ENCODE measurements around the gene PDE8B. TPM values are rescaled to one million over a fixed set of nuclear protein-coding genes. Genes with fewer than 3 reads are reported as not detected.
A peak's percentile ranks its signal among the peaks of the same experiment; 100 is the strongest.

PDE8B gene
- total RNA-seq, 1 donor from 2014 or later: 0.18 TPM

DNA sequence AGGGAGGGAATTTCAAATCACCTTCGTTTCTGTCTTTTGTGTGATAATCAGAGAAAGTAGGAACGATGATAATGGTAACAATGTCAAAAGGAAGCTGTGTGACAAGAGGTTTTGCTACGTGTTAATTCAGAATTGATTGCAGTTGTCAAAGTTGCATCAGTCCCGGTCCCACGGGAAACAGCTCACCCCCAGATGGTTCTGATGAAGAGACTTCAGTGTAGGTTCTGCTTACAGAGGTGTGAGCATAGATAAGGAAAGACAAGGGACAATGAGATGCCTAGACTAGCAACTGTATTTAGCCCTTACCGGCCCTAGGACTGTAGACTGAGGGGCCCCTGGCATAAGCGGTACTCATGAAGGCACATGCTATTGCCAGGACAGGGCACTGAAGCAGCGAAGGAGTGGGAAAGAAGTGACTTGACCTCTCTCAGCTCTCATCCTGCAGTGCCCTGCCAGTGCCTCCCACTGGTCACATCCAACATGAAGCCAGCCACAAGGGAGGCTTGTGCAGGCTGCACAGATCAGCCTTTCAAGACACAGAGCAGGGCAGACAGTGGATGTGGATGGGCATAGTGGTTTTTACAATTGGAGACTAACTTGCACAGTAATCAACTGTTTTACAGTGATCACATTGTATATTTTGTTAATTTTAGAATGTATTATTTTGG, 21.1 kb downstream of the PDE8B start:
- Mint-ChIP-seq H3K4me3 (ENCODE audit: unreplicated experiment) (no peak overlapping the region), H3K27me3 (ENCODE audit: low read depth, unreplicated experiment) (peaks cover 2% of the 10 kb centered on the region), H3K27ac (ENCODE audit: unreplicated experiment) (no peak overlapping the region), H3K4me1 (ENCODE audit: low read depth, unreplicated experiment) (peaks cover 5% of the 10 kb centered on the region), H3K9me3 (ENCODE audit: unreplicated experiment) (peaks cover 8% of the 10 kb centered on the region), H3K36me3 (ENCODE audit: low read depth, unreplicated experiment) (no peaks in the 10 kb centered on the region)
- Histone ChIP-seq H3K27me3 (ENCODE audit: insufficient read depth, low read length) (peaks cover 15% of the 10 kb centered on the region), H4K20me1 (ENCODE audit: insufficient read depth, low read length) (no peaks in the 10 kb centered on the region), H3K4me2 (ENCODE audit: low read length) (no peak overlapping the region), H3K79me2 (ENCODE audit: insufficient read depth, low read length) (no peaks in the 10 kb centered on the region), H3K4me3 (ENCODE audit: insufficient read depth, low read depth, low read length) (no peak overlapping the region), H3K27ac (ENCODE audit: low read depth, low read length) (no peak overlapping the region), H3K9ac (ENCODE audit: low read length) (no peak overlapping the region), H2AFZ (ENCODE audit: low read depth, low read length) (no peak overlapping the region), H3K9me3 (ENCODE audit: insufficient read depth, low read depth, low read length) (no peaks in the 10 kb centered on the region), H3K4me1 (ENCODE audit: insufficient read depth, low read length) (no peaks in the 10 kb centered on the region), H3K36me3 (ENCODE audit: insufficient read depth, low read length) (no peaks in the 10 kb centered on the region)
- FAIRE-seq: no peak
- TF ChIP-seq EZH2 (IDR thresholded peaks at IDR 0.05; ENCODE audit: insufficient read depth, low read length) (no peak), CTCF (IDR thresholded peaks at IDR 0.05; ENCODE audit: insufficient read depth, low read depth, low read length) (no peak)
- DNase-seq (ENCODE audit: low read depth): no peak

DNA sequence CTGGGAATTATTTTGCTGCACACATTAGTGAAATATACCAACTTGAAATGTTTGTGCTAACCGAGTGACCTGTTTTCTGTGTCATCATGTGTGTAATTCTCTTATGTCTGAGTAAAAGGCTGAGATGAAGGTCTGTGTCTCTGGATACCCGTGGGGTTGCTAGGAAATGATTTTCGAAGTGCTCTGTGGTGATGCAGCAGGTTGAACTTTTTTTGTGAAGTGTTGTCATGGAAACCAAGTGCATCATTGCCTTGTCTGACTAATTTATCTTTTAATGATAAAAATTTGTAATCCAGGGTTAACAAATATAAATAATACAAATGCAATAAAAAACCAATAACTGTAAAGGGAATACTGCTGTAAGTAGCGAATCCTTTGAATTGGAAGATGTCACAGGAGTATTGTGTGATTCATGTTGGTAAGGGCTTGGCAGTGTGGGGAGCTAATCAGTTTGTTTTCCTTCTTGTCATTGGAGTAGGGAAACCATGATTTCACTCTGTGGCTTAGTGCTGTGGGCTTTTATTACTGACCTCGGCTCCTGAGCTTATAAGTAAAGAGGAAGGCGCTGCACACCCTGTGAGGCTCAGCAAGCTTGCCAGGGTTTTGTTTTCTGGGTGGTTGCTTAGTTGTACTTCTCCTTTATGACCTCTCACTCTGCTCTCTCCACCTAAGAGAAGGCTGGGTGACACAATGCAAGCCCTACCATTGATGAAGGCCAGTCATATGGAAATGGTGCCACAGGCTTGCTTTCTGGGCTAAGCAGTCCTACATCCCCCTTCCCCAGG, 22.3 kb downstream of the PDE8B start:
- H3K36me3 Mint-ChIP-seq (ENCODE audit: low read depth, unreplicated experiment): no peaks in the 10 kb centered on the region

More for the DNA sequence above, 22.3 kb downstream of the PDE8B start:
- H3K4me3 Mint-ChIP-seq (ENCODE audit: unreplicated experiment): no peak overlapping the region
- H3K9me3 ChIP-seq (ENCODE audit: insufficient read depth, low read depth, low read length): no peaks in the 10 kb centered on the region
- H3K9me3 Mint-ChIP-seq (ENCODE audit: unreplicated experiment): peaks cover 8% of the 10 kb centered on the region
- no peak overlapping the region for H3K9ac ChIP-seq (ENCODE audit: low read length)
- H3K27me3 ChIP-seq (ENCODE audit: insufficient read depth, low read length): peaks cover 11% of the 10 kb centered on the region
- H3K4me1 ChIP-seq (ENCODE audit: insufficient read depth, low read length): no peaks in the 10 kb centered on the region
- TF ChIP-seq EZH2 (IDR thresholded peaks at IDR 0.05; ENCODE audit: insufficient read depth, low read length) (no peak), CTCF (IDR thresholded peaks at IDR 0.05; ENCODE audit: insufficient read depth, low read depth, low read length) (no peak)
- H4K20me1 ChIP-seq (ENCODE audit: insufficient read depth, low read length): no peaks in the 10 kb centered on the region
- no peaks in the 10 kb centered on the region for H3K79me2 ChIP-seq (ENCODE audit: insufficient read depth, low read length)
- DNase-seq (ENCODE audit: low read depth): peak; percentile 40
- no peak overlapping the region for H3K27ac ChIP-seq (ENCODE audit: low read depth, low read length)
- FAIRE-seq: no peak
- H3K4me2 ChIP-seq (ENCODE audit: low read length): no peak overlapping the region
- peaks cover 5% of the 10 kb centered on the region for H3K4me1 Mint-ChIP-seq (ENCODE audit: low read depth, unreplicated experiment)
- H3K27me3 Mint-ChIP-seq (ENCODE audit: low read depth, unreplicated experiment): peaks cover 2% of the 10 kb centered on the region
- H2AFZ ChIP-seq (ENCODE audit: low read depth, low read length): no peak overlapping the region
- no peak overlapping the region for H3K27ac Mint-ChIP-seq (ENCODE audit: unreplicated experiment)
- H3K36me3 ChIP-seq (ENCODE audit: insufficient read depth, low read length): no peaks in the 10 kb centered on the region
- H3K4me3 ChIP-seq (ENCODE audit: insufficient read depth, low read depth, low read length): no peak overlapping the region
